Activated naive CD4-positive, alpha-beta T cell treated with anti-CD3 and anti-CD28 coated beads, Interleukin-2, amount 50 U/mL, for 24 hours (primary cell): ENCODE data around the gene PGM3.

ENCODE experiments used
- H3K27ac Mint-ChIP-seq: one replicate; pipeline ENCODE4 v1.8.0; 2021; ENCODE audit warnings: mild to moderate bottlenecking, mixed read lengths
- H3K27me3 Mint-ChIP-seq: one replicate; pipeline ENCODE4 v1.8.0; 2021; ENCODE audit warnings: mixed read lengths
- H3K36me3 Mint-ChIP-seq: one replicate; pipeline ENCODE4 v1.8.0; 2021; ENCODE audit warnings: mixed read lengths
- H3K4me1 Mint-ChIP-seq: one replicate; pipeline ENCODE4 v1.8.0; 2021; ENCODE audit warnings: mixed read lengths
- H3K4me3 Mint-ChIP-seq: one replicate; pipeline ENCODE4 v1.8.0; 2021; ENCODE audit warnings: mild to moderate bottlenecking, mixed read lengths
- H3K9me3 Mint-ChIP-seq: one replicate; pipeline ENCODE4 v1.8.0; 2021; ENCODE audit warnings: mixed read lengths

Gene PGM3, protein sequence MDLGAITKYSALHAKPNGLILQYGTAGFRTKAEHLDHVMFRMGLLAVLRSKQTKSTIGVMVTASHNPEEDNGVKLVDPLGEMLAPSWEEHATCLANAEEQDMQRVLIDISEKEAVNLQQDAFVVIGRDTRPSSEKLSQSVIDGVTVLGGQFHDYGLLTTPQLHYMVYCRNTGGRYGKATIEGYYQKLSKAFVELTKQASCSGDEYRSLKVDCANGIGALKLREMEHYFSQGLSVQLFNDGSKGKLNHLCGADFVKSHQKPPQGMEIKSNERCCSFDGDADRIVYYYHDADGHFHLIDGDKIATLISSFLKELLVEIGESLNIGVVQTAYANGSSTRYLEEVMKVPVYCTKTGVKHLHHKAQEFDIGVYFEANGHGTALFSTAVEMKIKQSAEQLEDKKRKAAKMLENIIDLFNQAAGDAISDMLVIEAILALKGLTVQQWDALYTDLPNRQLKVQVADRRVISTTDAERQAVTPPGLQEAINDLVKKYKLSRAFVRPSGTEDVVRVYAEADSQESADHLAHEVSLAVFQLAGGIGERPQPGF

DNA sequence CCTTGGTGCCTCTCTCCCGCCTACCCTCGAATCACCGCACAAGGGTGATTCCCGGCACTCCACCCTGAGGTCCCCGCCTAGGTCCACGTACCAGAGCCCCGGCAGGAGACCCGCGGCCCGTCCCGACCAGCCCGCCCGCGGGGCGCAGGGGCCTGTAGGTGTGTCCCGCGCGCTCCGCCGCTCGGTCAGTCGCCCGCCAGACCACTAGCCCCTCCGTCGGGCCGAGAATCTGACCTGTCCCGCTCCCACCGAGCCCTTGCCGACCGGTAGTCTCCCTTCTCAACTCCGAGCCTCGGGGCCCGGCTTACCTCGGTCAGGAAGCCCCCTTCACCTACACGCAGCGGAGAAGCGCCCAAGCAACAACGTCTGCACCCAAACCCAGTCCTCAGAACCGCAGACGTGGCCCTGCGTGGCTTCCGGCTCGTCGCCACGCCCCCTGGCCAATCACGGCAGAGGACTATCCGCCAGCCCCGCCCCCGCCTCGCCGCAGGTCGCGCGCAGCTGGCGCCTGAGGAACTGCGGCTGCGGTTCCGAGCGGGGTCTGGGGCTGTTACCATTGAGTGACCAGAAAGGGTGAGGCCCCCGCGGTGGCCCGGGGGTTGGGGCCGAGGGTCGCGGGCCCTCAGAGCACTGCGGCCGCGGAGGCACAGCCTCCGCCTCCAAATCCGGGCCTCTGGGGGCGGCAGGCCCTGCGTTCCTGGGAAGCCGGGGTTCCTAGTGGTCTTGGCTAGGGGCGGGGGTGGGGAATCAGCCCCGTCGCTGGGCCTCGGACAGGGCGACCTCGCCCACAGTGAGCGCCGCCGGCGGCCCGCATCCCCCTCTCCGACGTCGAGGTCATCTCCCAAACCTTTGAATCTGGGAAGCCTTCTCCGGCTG, at the start of gene PGM3, which contains the start of gene RWDD2A:
PGM3 (minus strand) TSS at position 395 of the 876 bp plus-strand sequence. CDS start 2,253 bp downstream, outside the sequence.
RWDD2A (plus strand) TSS at position 487 of the 876 bp plus-strand sequence. CDS start 1,095 bp downstream, outside the sequence.
- Mint-ChIP-seq H3K4me1 (peaks cover 53% of the 10 kb centered on the region), H3K4me3 (peak within 1 kb of the TSS; percentile 93), H3K9me3 (no peaks in the 10 kb centered on the region), H3K27me3 (no peaks in the 10 kb centered on the region), H3K27ac (peak within 1 kb of the TSS; percentile 94), H3K36me3 (peaks cover 4% of the 10 kb centered on the region)

DNA sequence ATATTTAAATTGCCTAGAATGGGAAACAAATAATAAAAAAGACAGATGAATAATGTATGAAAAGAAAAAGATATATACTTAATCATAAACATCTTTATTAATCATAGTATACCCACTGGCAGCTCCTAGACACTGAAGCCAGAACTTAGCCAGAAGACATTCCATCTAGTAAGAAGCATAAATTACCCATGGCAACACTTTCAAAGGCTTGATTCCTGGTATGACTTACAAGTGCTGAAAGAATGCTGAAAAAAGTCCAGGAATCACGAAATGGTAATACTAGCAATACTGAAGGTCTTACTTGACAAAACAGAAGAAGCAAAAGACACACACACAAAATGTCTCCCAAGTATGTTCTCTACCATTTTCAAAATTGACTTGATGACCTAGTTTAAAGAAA, 38.1 kb upstream of the PGM3 start:
- Mint-ChIP-seq H3K4me1 (no peaks in the 10 kb centered on the region), H3K27me3 (peaks cover 12% of the 10 kb centered on the region), H3K9me3 (no peaks in the 10 kb centered on the region), H3K36me3 (no peaks in the 10 kb centered on the region), H3K27ac (no peak overlapping the region), H3K4me3 (no peak overlapping the region)

DNA sequence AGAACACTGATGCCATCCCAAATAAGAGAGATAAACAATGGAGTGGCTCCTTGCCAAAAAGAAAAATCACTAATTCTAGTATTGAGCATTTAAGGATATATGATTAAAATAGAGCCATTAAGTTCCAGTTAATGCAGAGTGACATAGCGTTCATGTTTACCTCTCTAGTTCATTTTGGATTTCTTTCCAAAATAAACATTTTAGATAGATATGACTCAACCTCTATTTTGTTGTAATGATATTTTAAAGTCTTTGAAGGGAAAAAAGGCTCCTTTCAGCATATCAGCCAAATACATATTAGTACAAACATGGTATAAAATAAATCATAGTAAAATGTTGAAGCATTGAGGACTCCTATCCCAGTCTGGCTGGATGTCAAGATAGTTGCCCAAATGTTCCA, 33.5 kb upstream of the PGM3 start:
- Mint-ChIP-seq H3K4me3 (no peak overlapping the region), H3K4me1 (no peaks in the 10 kb centered on the region), H3K36me3 (no peaks in the 10 kb centered on the region), H3K9me3 (no peaks in the 10 kb centered on the region), H3K27ac (no peak overlapping the region), H3K27me3 (no peaks in the 10 kb centered on the region)

DNA sequence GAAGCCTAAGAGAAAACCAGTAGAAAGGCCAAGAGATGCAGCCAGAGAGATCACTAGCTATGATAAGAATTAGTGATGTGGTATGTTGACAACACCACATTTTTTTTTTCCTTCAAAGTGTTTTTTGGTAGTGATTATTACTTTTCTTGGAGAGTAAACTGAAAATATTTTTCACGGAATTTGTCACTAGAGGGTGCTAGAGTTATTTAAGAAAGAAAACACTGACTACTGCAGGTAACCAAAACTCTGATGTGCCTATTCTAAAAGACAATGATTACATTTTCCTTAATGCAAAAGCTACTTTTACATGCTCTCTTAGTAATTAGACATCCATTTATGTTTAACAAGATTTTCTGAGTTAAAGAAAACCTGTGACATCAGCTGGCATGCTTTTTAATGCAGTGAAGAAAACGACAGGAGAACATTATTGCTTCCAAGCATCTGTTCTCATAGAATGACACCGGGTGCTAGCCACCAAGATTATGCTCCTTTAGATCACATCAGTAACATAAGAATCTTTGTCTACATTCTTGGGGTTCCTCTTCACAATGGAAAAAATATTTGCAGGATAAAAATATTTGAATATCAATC, 28.9 kb upstream of the PGM3 start:
- Mint-ChIP-seq H3K4me3 (no peak overlapping the region), H3K27me3 (no peaks in the 10 kb centered on the region), H3K27ac (no peak overlapping the region), H3K36me3 (no peaks in the 10 kb centered on the region), H3K9me3 (no peaks in the 10 kb centered on the region), H3K4me1 (no peaks in the 10 kb centered on the region)

DNA sequence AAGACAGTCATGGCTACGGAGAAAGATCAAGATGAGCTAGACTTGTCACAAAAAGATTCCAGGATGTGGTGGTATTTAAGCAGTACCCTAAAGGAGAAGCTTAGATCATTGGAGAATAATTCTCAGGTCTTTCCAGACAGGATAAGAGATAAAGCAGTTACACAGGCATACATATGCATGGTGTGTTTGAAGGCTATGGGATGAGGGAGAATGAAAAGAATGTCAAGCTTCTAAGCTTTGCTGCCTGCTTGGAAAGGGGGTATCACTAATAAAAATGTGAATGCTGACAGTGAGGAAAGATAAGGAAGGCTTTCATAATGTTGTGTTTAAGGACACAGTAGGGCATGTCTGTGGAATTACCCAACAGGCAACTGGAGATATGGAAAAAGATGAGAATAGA, 28.2 kb upstream of the PGM3 start:
- H3K4me1 Mint-ChIP-seq = no peaks in the 10 kb centered on the region
- H3K4me3 Mint-ChIP-seq = no peak overlapping the region
- no peak overlapping the region for H3K27ac Mint-ChIP-seq
- no peaks in the 10 kb centered on the region for H3K36me3 Mint-ChIP-seq
- H3K9me3 Mint-ChIP-seq = no peaks in the 10 kb centered on the region
- no peaks in the 10 kb centered on the region for H3K27me3 Mint-ChIP-seq

DNA sequence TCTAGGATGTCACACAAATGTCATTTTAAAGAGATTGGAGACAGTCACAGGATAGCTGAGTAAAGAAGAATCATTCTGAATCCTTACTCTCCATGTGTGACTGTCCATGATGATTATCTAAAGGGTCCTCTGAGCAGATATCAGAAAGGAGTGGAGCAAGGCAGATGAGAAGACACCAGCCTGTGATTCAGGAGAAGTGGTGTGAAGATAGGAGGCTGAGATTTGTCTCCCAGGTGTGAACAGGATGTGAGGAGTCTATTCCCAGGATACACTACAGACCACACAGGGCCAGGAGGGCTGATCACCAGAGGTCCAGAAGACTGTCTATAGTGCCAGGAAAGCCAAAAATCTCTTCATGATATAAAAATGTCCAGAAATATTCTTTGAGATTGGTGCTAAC, 27.1 kb upstream of the PGM3 start:
- H3K4me1 Mint-ChIP-seq = no peaks in the 10 kb centered on the region
- no peak overlapping the region for H3K4me3 Mint-ChIP-seq
- H3K27me3 Mint-ChIP-seq = no peaks in the 10 kb centered on the region
- H3K36me3 Mint-ChIP-seq = no peaks in the 10 kb centered on the region
- no peaks in the 10 kb centered on the region for H3K9me3 Mint-ChIP-seq
- H3K27ac Mint-ChIP-seq = no peak overlapping the region

DNA sequence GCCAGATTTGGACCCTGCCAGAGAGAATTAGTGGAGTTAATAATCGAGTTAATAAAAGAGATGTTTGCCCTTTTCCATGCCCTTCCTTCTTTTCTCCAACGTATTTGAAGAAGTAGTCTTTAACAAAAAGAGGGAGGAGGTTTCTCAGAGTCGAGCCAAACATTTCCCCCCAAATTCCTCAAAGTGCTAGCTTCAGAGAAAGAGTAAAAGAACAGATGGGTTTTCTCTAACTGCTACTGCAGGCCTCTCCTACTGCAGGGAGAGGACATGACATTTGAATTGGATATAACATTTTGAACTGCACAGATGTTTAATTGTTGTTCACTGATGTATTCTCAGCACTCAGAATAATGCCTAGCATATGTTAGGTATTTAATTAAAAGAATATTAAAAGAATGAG, 25.6 kb upstream of the PGM3 start:
- Mint-ChIP-seq H3K27ac (no peak overlapping the region), H3K36me3 (no peaks in the 10 kb centered on the region), H3K27me3 (no peaks in the 10 kb centered on the region), H3K4me3 (no peak overlapping the region), H3K9me3 (no peaks in the 10 kb centered on the region), H3K4me1 (no peaks in the 10 kb centered on the region)

DNA sequence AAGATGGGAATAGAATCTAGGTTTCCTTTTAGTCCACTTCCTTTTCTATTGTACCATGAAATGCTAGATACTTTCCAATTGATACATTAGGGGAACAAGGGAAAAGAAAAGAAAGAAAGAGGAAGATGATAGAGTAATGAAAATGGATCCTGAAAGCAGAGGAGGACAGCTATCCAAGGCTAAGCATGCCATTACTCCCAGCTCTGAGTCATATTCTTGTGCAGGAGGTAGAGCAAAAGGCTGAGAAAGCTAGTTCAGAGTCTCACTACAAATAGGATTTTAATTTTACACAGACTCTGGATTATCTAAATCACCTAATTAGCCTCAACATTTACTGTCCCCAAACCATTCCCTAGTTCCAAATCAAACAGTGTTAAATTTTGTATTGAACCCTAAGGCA, 23.7 kb upstream of the PGM3 start:
- no peak overlapping the region for H3K27ac Mint-ChIP-seq
- no peaks in the 10 kb centered on the region for H3K9me3 Mint-ChIP-seq
- no peaks in the 10 kb centered on the region for H3K36me3 Mint-ChIP-seq
- H3K27me3 Mint-ChIP-seq = peaks cover 5% of the 10 kb centered on the region
- no peak overlapping the region for H3K4me3 Mint-ChIP-seq
- no peaks in the 10 kb centered on the region for H3K4me1 Mint-ChIP-seq

DNA sequence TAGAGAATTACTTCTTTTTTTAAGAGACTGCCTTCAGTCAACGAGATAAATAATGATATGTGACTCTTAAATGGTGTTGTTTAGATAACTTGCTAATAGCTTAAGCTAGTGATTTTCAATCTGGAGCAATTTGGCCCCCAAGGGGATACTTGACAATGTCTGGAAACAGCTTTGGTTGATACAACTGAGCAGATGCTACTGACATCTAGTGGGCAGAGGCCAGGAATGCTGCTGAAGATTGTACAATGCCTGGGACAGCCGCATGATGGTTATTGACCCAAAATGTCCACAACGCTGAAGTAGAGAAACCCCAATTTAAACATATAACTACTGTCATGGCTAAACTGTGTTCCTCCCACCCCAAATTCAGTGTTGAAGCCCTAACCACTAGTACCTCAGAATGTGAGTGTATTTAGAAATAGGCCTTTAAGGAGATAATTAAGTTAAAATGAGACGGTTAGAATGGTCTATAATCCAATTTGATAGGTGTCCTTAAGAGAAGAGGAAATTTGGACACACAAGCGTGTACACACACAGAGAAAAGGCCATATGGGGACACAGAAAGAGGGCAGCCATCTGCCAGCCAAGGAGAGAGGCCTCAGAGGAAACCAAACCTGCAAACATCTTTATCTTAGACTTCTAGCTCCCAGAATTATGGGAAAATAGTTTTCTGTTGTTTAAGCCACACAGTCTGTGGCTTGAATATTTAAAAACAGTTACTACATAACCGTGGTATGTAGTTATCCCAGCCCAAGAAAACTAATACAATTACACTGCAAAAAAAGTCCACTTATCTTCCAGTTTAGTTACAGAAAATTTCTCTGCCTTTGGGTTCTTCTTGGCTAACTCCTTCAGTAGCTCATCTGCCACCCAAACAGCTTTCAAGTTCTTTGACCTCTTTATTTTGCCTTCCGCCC, 22.3 kb upstream of the PGM3 start:
- Mint-ChIP-seq H3K36me3 (no peaks in the 10 kb centered on the region), H3K27me3 (peaks cover 7% of the 10 kb centered on the region)

DNA sequence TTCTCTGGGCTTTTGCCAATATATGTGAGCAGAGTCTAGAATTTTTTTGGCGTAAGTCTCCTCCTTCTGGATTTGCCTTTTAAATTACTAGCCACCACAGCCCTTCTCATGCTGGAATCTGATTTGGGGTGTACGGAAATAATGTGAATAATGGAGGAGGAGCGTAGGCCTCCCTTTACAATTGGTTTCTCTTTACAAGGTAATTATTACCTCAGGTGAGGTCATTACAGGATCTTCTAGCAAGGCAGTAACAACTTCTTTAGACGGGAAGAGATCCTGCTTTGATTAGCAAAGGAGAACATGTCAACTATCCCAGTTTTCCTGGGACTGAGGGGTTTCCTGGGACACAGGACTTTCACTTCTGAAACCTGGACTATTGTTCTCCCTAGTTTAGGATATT, 9.0 kb upstream of the PGM3 start:
- Mint-ChIP-seq H3K9me3 (no peaks in the 10 kb centered on the region), H3K36me3 (peaks cover 2% of the 10 kb centered on the region), H3K4me1 (no peaks in the 10 kb centered on the region), H3K27ac (no peak overlapping the region), H3K27me3 (peaks cover 3% of the 10 kb centered on the region), H3K4me3 (no peak overlapping the region)

More for the DNA sequence above, 22.3 kb upstream of the PGM3 start:
- Mint-ChIP-seq H3K27ac (no peak overlapping the region), H3K4me3 (no peak overlapping the region), H3K4me1 (no peaks in the 10 kb centered on the region), H3K9me3 (no peaks in the 10 kb centered on the region)

DNA sequence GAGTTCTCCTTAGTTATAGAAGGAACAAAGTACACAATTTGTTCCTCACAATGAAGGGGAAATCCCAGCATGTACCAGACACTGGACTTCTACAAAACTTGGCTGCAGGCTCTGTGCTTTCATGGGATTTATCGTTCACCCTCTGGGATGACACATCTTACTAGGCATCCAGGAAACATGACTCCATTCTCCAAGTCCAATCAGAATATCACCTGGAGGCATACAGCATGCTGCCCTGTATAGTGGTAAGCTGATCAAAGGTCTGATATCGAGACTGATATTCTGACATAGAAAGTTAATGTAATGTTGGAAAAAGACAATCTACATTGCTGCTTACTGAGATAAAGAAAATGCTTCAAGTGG, 6.8 kb upstream of the PGM3 start:
- Mint-ChIP-seq H3K27ac (no peak overlapping the region), H3K27me3 (no peaks in the 10 kb centered on the region), H3K4me1 (peaks cover 7% of the 10 kb centered on the region), H3K9me3 (no peaks in the 10 kb centered on the region), H3K4me3 (no peak overlapping the region), H3K36me3 (peaks cover 2% of the 10 kb centered on the region)

DNA sequence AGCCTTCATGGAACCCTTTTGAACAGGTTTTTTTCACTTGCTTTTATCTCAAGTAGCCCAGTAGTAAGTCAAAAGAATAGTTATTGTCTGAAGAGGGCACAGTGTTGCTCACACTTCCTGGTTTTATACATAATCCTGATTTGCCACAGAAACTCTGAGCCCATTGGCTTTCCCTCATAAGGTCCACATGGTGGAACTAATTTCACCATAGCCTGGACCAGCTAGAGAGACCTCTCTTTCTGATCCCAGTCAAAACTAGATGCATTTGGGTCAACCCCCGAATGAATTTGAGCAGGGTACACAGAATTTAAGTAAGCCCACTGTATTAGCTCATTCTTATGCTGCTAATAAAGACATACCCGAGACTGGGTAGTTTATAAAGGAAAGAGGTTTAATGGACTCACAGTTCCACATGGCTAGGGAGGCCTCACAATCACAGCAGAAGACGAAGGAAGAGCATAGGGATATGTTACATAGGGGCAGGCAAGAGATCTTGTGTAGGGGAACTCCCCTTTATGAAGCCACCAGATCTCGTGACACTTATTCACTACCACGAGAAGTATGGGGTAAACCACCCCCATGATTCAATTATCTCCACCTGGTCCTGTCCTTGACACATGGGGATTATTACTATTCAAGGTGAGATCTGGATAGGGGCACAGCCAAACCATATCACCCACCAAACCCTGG, 6.3 kb upstream of the PGM3 start:
- H3K9me3 Mint-ChIP-seq = no peaks in the 10 kb centered on the region
- H3K27ac Mint-ChIP-seq = no peak overlapping the region
- H3K4me1 Mint-ChIP-seq = peaks cover 10% of the 10 kb centered on the region
- H3K36me3 Mint-ChIP-seq = peaks cover 2% of the 10 kb centered on the region
- H3K27me3 Mint-ChIP-seq = no peaks in the 10 kb centered on the region
- H3K4me3 Mint-ChIP-seq = no peak overlapping the region

DNA sequence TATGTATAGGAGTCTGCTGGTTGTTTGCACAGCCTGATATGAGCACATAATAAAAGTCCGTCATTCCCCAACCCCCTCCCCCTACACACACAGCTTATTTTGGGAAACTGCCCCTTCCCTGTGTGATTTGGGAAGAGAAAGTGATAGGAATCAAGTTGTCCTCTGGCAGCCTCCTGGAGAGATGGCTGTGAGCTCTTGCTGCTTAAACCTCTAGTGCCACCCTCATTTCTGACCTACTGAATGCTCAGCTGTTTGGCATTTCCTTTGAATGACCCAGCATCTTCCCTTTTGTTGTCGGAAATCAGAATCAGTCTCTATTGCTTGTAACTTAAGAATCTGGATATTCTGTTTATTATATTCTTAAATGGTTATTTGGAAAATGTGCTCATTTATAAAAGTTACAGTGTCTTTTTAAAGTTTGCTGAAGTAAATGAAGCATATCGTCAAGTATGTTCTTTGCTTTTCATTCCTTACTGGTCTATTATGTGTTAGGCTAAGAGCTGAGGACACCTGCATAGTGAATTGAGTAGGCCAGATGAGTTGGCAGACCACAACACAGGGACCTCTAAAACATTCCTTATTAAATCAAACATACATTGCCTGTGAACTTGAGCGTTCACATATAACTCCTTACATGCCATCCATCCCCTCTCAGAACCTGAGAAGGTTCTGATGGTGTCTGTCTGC, 5.6 kb upstream of the PGM3 start:
- no peak overlapping the region for H3K4me3 Mint-ChIP-seq
- no peaks in the 10 kb centered on the region for H3K9me3 Mint-ChIP-seq
- peaks cover 2% of the 10 kb centered on the region for H3K36me3 Mint-ChIP-seq
- no peak overlapping the region for H3K27ac Mint-ChIP-seq
- H3K27me3 Mint-ChIP-seq = no peaks in the 10 kb centered on the region
- H3K4me1 Mint-ChIP-seq = peaks cover 15% of the 10 kb centered on the region
